Measurements from ENCODE around the gene SLC39A3.

SLC39A3 gene

GRCh38 chr19:2724148-2724557, 15.7 kb downstream of the SLC39A3 start:
- no peak for FAIRE-seq
- no peak for TF ChIP-seq SPI1 (IDR thresholded peaks at IDR 0.05; ENCODE audit: low read depth, low read length)
- TF ChIP-seq TAF1 (IDR thresholded peaks at IDR 0.05; ENCODE audit: low read depth, low read length), result no peak
- no peak for TF ChIP-seq PAX5 (IDR thresholded peaks at IDR 0.05; ENCODE audit: insufficient read depth, low read length, severe bottlenecking)
- TF ChIP-seq POLR2A (IDR thresholded peaks at IDR 0.05; ENCODE audit: low read depth, low read length), result no peak
- DNase-seq (ENCODE audit: insufficient read length, low spot score), result no peak

GRCh38 chr19:2723747-2724146, 16.1 kb downstream of the SLC39A3 start:
- no peak for DNase-seq (ENCODE audit: insufficient read length, low spot score)
- FAIRE-seq, result no peak
- TF ChIP-seq PAX5 (IDR thresholded peaks at IDR 0.05; ENCODE audit: insufficient read depth, low read length, severe bottlenecking) (no peak), TAF1 (IDR thresholded peaks at IDR 0.05; ENCODE audit: low read depth, low read length) (no peak), SPI1 (IDR thresholded peaks at IDR 0.05; ENCODE audit: low read depth, low read length) (no peak), POLR2AphosphoS5 (IDR thresholded peaks at IDR 0.05; ENCODE audit: low read depth, low read length) (no peak), POLR2A (IDR thresholded peaks at IDR 0.05; ENCODE audit: low read depth, low read length) (no peak)

GRCh38 chr19:2723345-2723715, 16.5 kb downstream of the SLC39A3 start:
- FAIRE-seq (no peak), DNase-seq (ENCODE audit: insufficient read length, low spot score) (no peak)
- TF ChIP-seq PAX5 (IDR thresholded peaks at IDR 0.05; ENCODE audit: insufficient read depth, low read length, severe bottlenecking) (no peak), TAF1 (IDR thresholded peaks at IDR 0.05; ENCODE audit: low read depth, low read length) (no peak), SPI1 (IDR thresholded peaks at IDR 0.05; ENCODE audit: low read depth, low read length) (no peak), POLR2A (IDR thresholded peaks at IDR 0.05; ENCODE audit: low read depth, low read length) (no peak), POLR2AphosphoS5 (IDR thresholded peaks at IDR 0.05; ENCODE audit: low read depth, low read length) (no peak), POU2F2 (IDR thresholded peaks at IDR 0.05; ENCODE audit: low read depth, low read length) (no peak)

- no peak for FAIRE-seq
- no peak for DNase-seq (ENCODE audit: insufficient read length, low spot score)
- TF ChIP-seq POU2F2 (IDR thresholded peaks at IDR 0.05; ENCODE audit: low read depth, low read length), result no peak
- no peak for TF ChIP-seq PAX5 (IDR thresholded peaks at IDR 0.05; ENCODE audit: insufficient read depth, low read length, severe bottlenecking)
- TF ChIP-seq TAF1 (IDR thresholded peaks at IDR 0.05; ENCODE audit: low read depth, low read length), result no peak
- no peak for TF ChIP-seq POLR2AphosphoS5 (IDR thresholded peaks at IDR 0.05; ENCODE audit: low read depth, low read length)
- TF ChIP-seq POLR2A (IDR thresholded peaks at IDR 0.05; ENCODE audit: low read depth, low read length), result no peak
- no peak for TF ChIP-seq SPI1 (IDR thresholded peaks at IDR 0.05; ENCODE audit: low read depth, low read length)
These were observed 17.1 kb downstream of the SLC39A3 start for GRCh38 chr19:2722541-2723344.

- DNase-seq (ENCODE audit: insufficient read length, low spot score) (no peak), FAIRE-seq (no peak)
- TF ChIP-seq SPI1 (IDR thresholded peaks at IDR 0.05; ENCODE audit: low read depth, low read length), result no peak
- no peak for TF ChIP-seq POLR2AphosphoS5 (IDR thresholded peaks at IDR 0.05; ENCODE audit: low read depth, low read length)
These were observed 18.0 kb downstream of the SLC39A3 start for GRCh38 chr19:2721570-2722540.

- no peak for FAIRE-seq
- TF ChIP-seq POLR2A (IDR thresholded peaks at IDR 0.05; ENCODE audit: low read depth, low read length) (no peak), POU2F2 (IDR thresholded peaks at IDR 0.05; ENCODE audit: low read depth, low read length) (no peak), POLR2AphosphoS5 (IDR thresholded peaks at IDR 0.05; ENCODE audit: low read depth, low read length) (no peak), PAX5 (IDR thresholded peaks at IDR 0.05; ENCODE audit: insufficient read depth, low read length, severe bottlenecking) (no peak), SPI1 (IDR thresholded peaks at IDR 0.05; ENCODE audit: low read depth, low read length) (no peak), TAF1 (IDR thresholded peaks at IDR 0.05; ENCODE audit: low read depth, low read length) (no peak)
- no peak for DNase-seq (ENCODE audit: insufficient read length, low spot score)
These were observed 18.8 kb downstream of the SLC39A3 start, which contains the start of gene DIRAS1 for GRCh38 chr19:2720777-2721569. Gene DIRAS1 (minus strand): TSS chr19:2721372. CDS start chr19:2717806, 3,566 bp downstream.

- no peak for DNase-seq (ENCODE audit: insufficient read length, low spot score)
- peak; percentile 13 for FAIRE-seq
- TF ChIP-seq POLR2AphosphoS5 (IDR thresholded peaks at IDR 0.05; ENCODE audit: low read depth, low read length), result no peak
- no peak for TF ChIP-seq PAX5 (IDR thresholded peaks at IDR 0.05; ENCODE audit: insufficient read depth, low read length, severe bottlenecking)
- TF ChIP-seq SPI1 (IDR thresholded peaks at IDR 0.05; ENCODE audit: low read depth, low read length), result no peak
- TF ChIP-seq TAF1 (IDR thresholded peaks at IDR 0.05; ENCODE audit: low read depth, low read length), result no peak
- TF ChIP-seq POU2F2 (IDR thresholded peaks at IDR 0.05; ENCODE audit: low read depth, low read length), result no peak
- no peak for TF ChIP-seq POLR2A (IDR thresholded peaks at IDR 0.05; ENCODE audit: low read depth, low read length)
These were observed 19.7 kb downstream of the SLC39A3 start for GRCh38 chr19:2719920-2720776.

- DNase-seq (ENCODE audit: insufficient read length, low spot score), result no peak
- no peak for TF ChIP-seq POLR2AphosphoS5 (IDR thresholded peaks at IDR 0.05; ENCODE audit: low read depth, low read length)
- no peak for TF ChIP-seq SPI1 (IDR thresholded peaks at IDR 0.05; ENCODE audit: low read depth, low read length)
- TF ChIP-seq POLR2A (IDR thresholded peaks at IDR 0.05; ENCODE audit: low read depth, low read length), result no peak
- no peak for TF ChIP-seq TAF1 (IDR thresholded peaks at IDR 0.05; ENCODE audit: low read depth, low read length)
- no peak for TF ChIP-seq POU2F2 (IDR thresholded peaks at IDR 0.05; ENCODE audit: low read depth, low read length)
- TF ChIP-seq PAX5 (IDR thresholded peaks at IDR 0.05; ENCODE audit: insufficient read depth, low read length, severe bottlenecking), result no peak
- no peak for FAIRE-seq
These were observed 20.5 kb downstream of the SLC39A3 start for GRCh38 chr19:2719232-2719735.

Data from GM12891 (cell line).